SK-N-SH treated with all-trans-retinoic acid at 6 μM for 48 hours (cell line): ENCODE results near the gene TP53BP2.

ENCODE experiments used
- ATAC-seq: fragments of 200-7000 bp; cut with Tn5 transposase; 3 replicates; pipeline ENCODE4 v1.9.1; 2020; ENCODE audit warnings: mild to moderate bottlenecking, moderate library complexity
- ARNTL ChIP-seq: fragments of 450-650 bp; formaldehyde crosslinking; IDR thresholded peaks from 2 replicates; pipeline ENCODE4 v1.5.0; 2020; ENCODE audit warnings: low read depth, mild to moderate bottlenecking, moderate library complexity, borderline replicate concordance
- BACH2 ChIP-seq: fragments of 250-450 bp; sonication (Bioruptor Pico); IDR thresholded peaks from 2 replicates; pipeline ENCODE4 v1.9.0; 2021; ENCODE audit warnings: mild to moderate bottlenecking, borderline replicate concordance
- CSDC2 ChIP-seq: fragments of 250-450 bp; sonication (Bioruptor Pico); IDR thresholded peaks from 2 replicates; pipeline ENCODE4 v1.5.0; 2020; ENCODE audit warnings: mild to moderate bottlenecking, moderate library complexity
- ESRRG ChIP-seq: fragments of 250-450 bp; sonication (Bioruptor Pico); IDR thresholded peaks from 2 replicates; pipeline ENCODE4 v1.6.1; 2021; ENCODE audit warnings: mild to moderate bottlenecking
- GLIS3 ChIP-seq: fragments of 250-450 bp; sonication (Bioruptor Pico); IDR thresholded peaks from 2 replicates; pipeline ENCODE4 v1.5.0; 2020; ENCODE audit warnings: mild to moderate bottlenecking, moderate library complexity
- POU6F1 ChIP-seq: fragments of 250-450 bp; sonication (Bioruptor Pico); IDR thresholded peaks from 2 replicates; pipeline ENCODE4 v1.8.0; 2021; ENCODE audit warnings: low read depth, mild to moderate bottlenecking, moderate library complexity, borderline replicate concordance
- PPARA ChIP-seq: fragments of 250-450 bp; sonication (Bioruptor Pico); IDR thresholded peaks from 2 replicates; pipeline ENCODE4 v1.5.0; 2020; ENCODE audit warnings: mild to moderate bottlenecking, borderline replicate concordance
- RARB ChIP-seq: fragments of 250-450 bp; sonication (Bioruptor Pico); IDR thresholded peaks from 2 replicates; pipeline ENCODE4 v1.8.0; 2021; ENCODE audit warnings: mild to moderate bottlenecking, moderate library complexity
- SNAI2 ChIP-seq: fragments of 250-450 bp; sonication (Bioruptor Pico); IDR thresholded peaks from 2 replicates; pipeline ENCODE4 v1.5.0; 2020; ENCODE audit warnings: mild to moderate bottlenecking, moderate library complexity
- TOX ChIP-seq: fragments of 250-450 bp; sonication (Bioruptor Pico); IDR thresholded peaks from 2 replicates; pipeline ENCODE4 v1.8.0; 2021; ENCODE audit warnings: mild to moderate bottlenecking, moderate library complexity, borderline replicate concordance
- TSHZ2 ChIP-seq: fragments of 250-450 bp; sonication (Bioruptor Pico); IDR thresholded peaks from 2 replicates; pipeline ENCODE4 v1.5.0; 2020; ENCODE audit warnings: mild to moderate bottlenecking, moderate library complexity
- ZC3H10 ChIP-seq: fragments of 250-450 bp; sonication (Bioruptor Pico); IDR thresholded peaks from 2 replicates; pipeline ENCODE4 v1.5.1; 2021; ENCODE audit warnings: mild to moderate bottlenecking, moderate library complexity
- ZFP3 ChIP-seq: fragments of 250-450 bp; sonication (Bioruptor Pico); IDR thresholded peaks from 2 replicates; pipeline ENCODE4 v1.5.0; 2020; ENCODE audit warnings: mild to moderate bottlenecking, moderate library complexity
- ZFP30 ChIP-seq: fragments of 450-650 bp; formaldehyde crosslinking; IDR thresholded peaks from 2 replicates; pipeline ENCODE4 v1.5.0; 2022; ENCODE audit warnings: mild to moderate bottlenecking, moderate library complexity
- ZNF70 ChIP-seq: fragments of 450-650 bp; formaldehyde crosslinking; IDR thresholded peaks from 2 replicates; pipeline ENCODE4 v1.5.0; 2020; ENCODE audit warnings: mild to moderate bottlenecking, moderate library complexity
- TF ChIP-seq, protein P1 (sequence below): fragments of 250-450 bp; sonication (Bioruptor Pico); IDR thresholded peaks from 2 replicates; pipeline ENCODE4 v1.5.1; 2021; ENCODE audit warnings: mild to moderate bottlenecking, moderate library complexity
- TF ChIP-seq, protein P2 (sequence below): fragments of 250-450 bp; sonication (Bioruptor Pico); IDR thresholded peaks from 2 replicates; pipeline ENCODE4 v1.8.0; 2020; ENCODE audit warnings: mild to moderate bottlenecking, moderate library complexity, borderline replicate concordance
- TF ChIP-seq, protein P3 (sequence below): fragments of 250-450 bp; sonication (Bioruptor Pico); IDR thresholded peaks from 2 replicates; pipeline ENCODE4 v1.5.1; 2020; ENCODE audit warnings: low read depth, mild to moderate bottlenecking, moderate library complexity

TP53BP2 gene

DNA sequence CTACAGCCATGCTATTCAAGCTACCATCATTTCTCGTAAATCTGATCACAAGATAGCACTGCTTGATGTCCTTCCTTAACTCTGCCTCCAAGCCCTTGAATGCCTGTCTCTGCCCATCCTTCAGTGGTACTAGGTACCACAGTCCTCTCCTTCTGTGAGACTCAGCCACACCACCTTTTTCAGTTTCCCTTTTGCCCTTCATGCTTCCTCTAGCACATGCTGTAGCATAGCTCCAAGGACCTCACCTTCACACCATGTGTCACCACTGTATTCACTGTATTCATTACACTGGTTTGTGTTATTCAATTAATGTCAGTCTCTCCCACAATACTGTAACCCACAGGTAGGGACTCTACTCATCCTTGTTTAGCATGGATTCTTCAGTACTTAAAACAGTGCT lies 8.0 kb upstream of the TP53BP2 start:
- TF ChIP-seq ARNTL (CRISPR knock-in tag) (no peak), ZFP30 (CRISPR knock-in tag) (no peak), ZFP3 (CRISPR knock-in tag) (no peak), CSDC2 (CRISPR knock-in tag) (no peak), TSHZ2 (CRISPR knock-in tag) (no peak), SNAI2 (CRISPR knock-in tag) (no peak), ZC3H10 (CRISPR knock-in tag) (no peak), GLIS3 (CRISPR knock-in tag) (no peak), PPARA (CRISPR knock-in tag) (no peak), ESRRG (no peak), POU6F1 (CRISPR knock-in tag) (no peak), ZNF70 (CRISPR knock-in tag) (no peak)
- TF ChIP-seq, protein P1, sequence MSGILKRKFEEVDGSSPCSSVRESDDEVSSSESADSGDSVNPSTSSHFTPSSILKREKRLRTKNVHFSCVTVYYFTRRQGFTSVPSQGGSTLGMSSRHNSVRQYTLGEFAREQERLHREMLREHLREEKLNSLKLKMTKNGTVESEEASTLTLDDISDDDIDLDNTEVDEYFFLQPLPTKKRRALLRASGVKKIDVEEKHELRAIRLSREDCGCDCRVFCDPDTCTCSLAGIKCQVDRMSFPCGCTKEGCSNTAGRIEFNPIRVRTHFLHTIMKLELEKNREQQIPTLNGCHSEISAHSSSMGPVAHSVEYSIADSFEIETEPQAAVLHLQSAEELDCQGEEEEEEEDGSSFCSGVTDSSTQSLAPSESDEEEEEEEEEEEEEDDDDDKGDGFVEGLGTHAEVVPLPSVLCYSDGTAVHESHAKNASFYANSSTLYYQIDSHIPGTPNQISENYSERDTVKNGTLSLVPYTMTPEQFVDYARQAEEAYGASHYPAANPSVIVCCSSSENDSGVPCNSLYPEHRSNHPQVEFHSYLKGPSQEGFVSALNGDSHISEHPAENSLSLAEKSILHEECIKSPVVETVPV: no peak
- TF ChIP-seq, protein P2, sequence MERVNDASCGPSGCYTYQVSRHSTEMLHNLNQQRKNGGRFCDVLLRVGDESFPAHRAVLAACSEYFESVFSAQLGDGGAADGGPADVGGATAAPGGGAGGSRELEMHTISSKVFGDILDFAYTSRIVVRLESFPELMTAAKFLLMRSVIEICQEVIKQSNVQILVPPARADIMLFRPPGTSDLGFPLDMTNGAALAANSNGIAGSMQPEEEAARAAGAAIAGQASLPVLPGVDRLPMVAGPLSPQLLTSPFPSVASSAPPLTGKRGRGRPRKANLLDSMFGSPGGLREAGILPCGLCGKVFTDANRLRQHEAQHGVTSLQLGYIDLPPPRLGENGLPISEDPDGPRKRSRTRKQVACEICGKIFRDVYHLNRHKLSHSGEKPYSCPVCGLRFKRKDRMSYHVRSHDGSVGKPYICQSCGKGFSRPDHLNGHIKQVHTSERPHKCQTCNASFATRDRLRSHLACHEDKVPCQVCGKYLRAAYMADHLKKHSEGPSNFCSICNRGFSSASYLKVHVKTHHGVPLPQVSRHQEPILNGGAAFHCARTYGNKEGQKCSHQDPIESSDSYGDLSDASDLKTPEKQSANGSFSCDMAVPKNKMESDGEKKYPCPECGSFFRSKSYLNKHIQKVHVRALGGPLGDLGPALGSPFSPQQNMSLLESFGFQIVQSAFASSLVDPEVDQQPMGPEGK: no peak
- ATAC-seq: no peak

DNA sequence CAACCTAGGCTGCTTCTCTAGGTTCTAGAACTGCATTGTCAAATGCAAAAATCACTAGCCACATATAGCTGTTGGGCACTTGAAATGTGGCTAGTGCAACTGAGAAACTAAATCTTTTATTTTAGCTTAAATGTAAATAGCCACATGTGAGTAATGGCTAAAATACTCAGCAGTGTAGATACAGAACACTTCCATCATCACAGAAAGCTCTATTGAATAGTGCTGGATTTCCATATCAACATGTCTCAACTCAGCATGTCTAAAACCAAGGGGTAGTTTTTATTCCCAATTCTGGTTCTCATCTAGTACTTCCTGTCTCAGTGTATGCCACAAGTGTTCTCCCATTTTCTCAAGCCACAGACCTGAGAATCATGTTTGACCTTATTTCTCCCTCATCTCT lies 7.5 kb upstream of the TP53BP2 start:
- ATAC-seq: no peak
- no peak for TF ChIP-seq ZC3H10 (CRISPR knock-in tag)
- TF ChIP-seq TSHZ2 (CRISPR knock-in tag): no peak
- TF ChIP-seq PPARA (CRISPR knock-in tag): no peak
- TF ChIP-seq TOX: no peak
- no peak for TF ChIP-seq BACH2
- no peak for TF ChIP-seq RARB (CRISPR knock-in tag)
- no peak for TF ChIP-seq POU6F1 (CRISPR knock-in tag)
- TF ChIP-seq, protein P2: no peak
- TF ChIP-seq ESRRG: no peak
- TF ChIP-seq, protein P3, sequence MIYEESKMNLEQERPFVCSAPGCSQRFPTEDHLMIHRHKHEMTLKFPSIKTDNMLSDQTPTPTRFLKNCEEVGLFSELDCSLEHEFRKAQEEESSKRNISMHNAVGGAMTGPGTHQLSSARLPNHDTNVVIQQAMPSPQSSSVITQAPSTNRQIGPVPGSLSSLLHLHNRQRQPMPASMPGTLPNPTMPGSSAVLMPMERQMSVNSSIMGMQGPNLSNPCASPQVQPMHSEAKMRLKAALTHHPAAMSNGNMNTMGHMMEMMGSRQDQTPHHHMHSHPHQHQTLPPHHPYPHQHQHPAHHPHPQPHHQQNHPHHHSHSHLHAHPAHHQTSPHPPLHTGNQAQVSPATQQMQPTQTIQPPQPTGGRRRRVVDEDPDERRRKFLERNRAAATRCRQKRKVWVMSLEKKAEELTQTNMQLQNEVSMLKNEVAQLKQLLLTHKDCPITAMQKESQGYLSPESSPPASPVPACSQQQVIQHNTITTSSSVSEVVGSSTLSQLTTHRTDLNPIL: no peak
- no peak for TF ChIP-seq GLIS3 (CRISPR knock-in tag)
- TF ChIP-seq SNAI2 (CRISPR knock-in tag): no peak
- TF ChIP-seq ARNTL (CRISPR knock-in tag): no peak
